Measurements from ENCODE around the gene ACTN4. TPM values are rescaled to one million over a fixed set of nuclear protein-coding genes. Genes with fewer than 3 reads are reported as not detected.

The ACTN4 gene
- total and polyA plus RNA-seq, 10 of the 15 experiments (the other 5 are each of a cell fraction or from before 2014, with no cell fraction given) = 2.4 to 293 (median 72.5) TPM

- no TSS peak for BruUV-seq (replicated peaks)
- H3K4me1 ChIP-seq (ENCODE audit: control insufficient read depth, insufficient read depth, low read length) = no peaks in the 10 kb centered on the region
- no peak for ATAC-seq
- H3K4me2 ChIP-seq (ENCODE audit: control insufficient read depth, insufficient read depth) = no peak overlapping the region
- H3K9ac ChIP-seq (ENCODE audit: control insufficient read depth, insufficient read depth, low read length) = no peak overlapping the region
- intact Hi-C loops (cut with micrococcal nuclease; ENCODE audit: unreplicated experiment) = no loop called here
- H4K20me1 ChIP-seq (ENCODE audit: control insufficient read depth, insufficient read depth) = no peaks in the 10 kb centered on the region
- in situ Hi-C loops (cut with MboI) = no loop called here
- no peaks in the 10 kb centered on the region for H3K9me3 ChIP-seq (replicated peaks; ENCODE audit: control insufficient read depth, insufficient read depth, low read length)
- SMC1A ChIA-PET (ENCODE audit: uncharacterized antibody, unreplicated experiment) = no interaction called here
- H3K36me3 ChIP-seq (ENCODE audit: control insufficient read depth in 2 of 2, insufficient read depth in 2 of 2, low read length in 1 of 2) = peaks cover 23 to 36% of the 10 kb centered on the region in 2 experiments
- H3K79me2 ChIP-seq (ENCODE audit: control insufficient read depth, insufficient read depth, low read length) = no peaks in the 10 kb centered on the region
- H2AFZ ChIP-seq (ENCODE audit: control insufficient read depth, low read depth, low read length) = no peak overlapping the region
- no peak overlapping the region for H3K27ac ChIP-seq (ENCODE audit: control insufficient read depth, insufficient read depth)
- 98% methylated on average over 17 of the region's 17 CpGs for WGBS (ENCODE audit: insufficient coverage, insufficient replicate concordance, low lambda C conversion rate, missing lambda C conversion rate)
- CTCF ChIA-PET = no interaction called here
- DNase-seq (ENCODE audit: low read depth, low spot score) = no peak
- no peaks in the 10 kb centered on the region for H3K27me3 ChIP-seq (replicated peaks in 1 of 2; ENCODE audit: control insufficient read depth in 2 of 2, insufficient read depth in 2 of 2, low read length in 1 of 2)
- RAD21 ChIA-PET (ENCODE audit: unreplicated experiment) = no interaction called here
- FAIRE-seq = no peak
- no peak for TF ChIP-seq RAD21 (IDR thresholded peaks at IDR 0.05; ENCODE audit: insufficient read depth, low read depth, low read length)
- TF ChIP-seq ZBED1 (IDR thresholded peaks at IDR 0.05; ENCODE audit: borderline replicate concordance) = no peak
- POLR2A ChIA-PET = no interaction called here
- no peak overlapping the region for H3K4me3 ChIP-seq
These were observed 69.6 kb downstream of the ACTN4 start for GRCh38 chr19:38717051-38717450.

GRCh38 chr19:38717855-38718254 is 70.4 kb downstream of the ACTN4 start:
- in situ Hi-C loops (cut with MboI) = no loop called here
- no peaks in the 10 kb centered on the region for H4K20me1 ChIP-seq (ENCODE audit: control insufficient read depth, insufficient read depth)
- H3K4me1 ChIP-seq (ENCODE audit: control insufficient read depth, insufficient read depth, low read length) = no peaks in the 10 kb centered on the region
- H3K27ac ChIP-seq (ENCODE audit: control insufficient read depth, insufficient read depth) = no peak overlapping the region
- POLR2A ChIA-PET = no interaction called here
- no peaks in the 10 kb centered on the region for H3K27me3 ChIP-seq (replicated peaks in 1 of 2; ENCODE audit: control insufficient read depth in 2 of 2, insufficient read depth in 2 of 2, low read length in 1 of 2)
- ATAC-seq (no peak), FAIRE-seq (no peak), DNase-seq (ENCODE audit: low read depth, low spot score) (no peak)
- H3K9ac ChIP-seq (ENCODE audit: control insufficient read depth, insufficient read depth, low read length) = no peak overlapping the region
- H3K4me3 ChIP-seq = no peak overlapping the region
- H3K4me2 ChIP-seq (ENCODE audit: control insufficient read depth, insufficient read depth) = no peak overlapping the region
- H3K79me2 ChIP-seq (ENCODE audit: control insufficient read depth, insufficient read depth, low read length) = no peaks in the 10 kb centered on the region
- no peaks in the 10 kb centered on the region for H3K9me3 ChIP-seq (replicated peaks; ENCODE audit: control insufficient read depth, insufficient read depth, low read length)
- intact Hi-C loops (cut with micrococcal nuclease; ENCODE audit: unreplicated experiment) = no loop called here
- RAD21 ChIA-PET (ENCODE audit: unreplicated experiment) = no interaction called here
- no peak overlapping the region for H2AFZ ChIP-seq (ENCODE audit: control insufficient read depth, low read depth, low read length)
- peaks cover 27 to 30% of the 10 kb centered on the region in 2 experiments for H3K36me3 ChIP-seq (ENCODE audit: control insufficient read depth in 2 of 2, insufficient read depth in 2 of 2, low read length in 1 of 2)
- SMC1A ChIA-PET (ENCODE audit: uncharacterized antibody, unreplicated experiment) = no interaction called here
- 86% methylated on average over 11 of the region's 11 CpGs for WGBS (ENCODE audit: insufficient coverage, insufficient replicate concordance, low lambda C conversion rate, missing lambda C conversion rate)
- BruUV-seq (replicated peaks) = no TSS peak
- CTCF ChIA-PET = interaction anchor here (1.7 kb wide), 1 partner anchor 83 kb away, joined by 3 read pairs; no protein-coding TSS in a partner anchor
- TF ChIP-seq LARP7 (IDR thresholded peaks at IDR 0.05) (no peak), RCOR1 (conservative IDR thresholded peaks at IDR 0.05; ENCODE audit: low read depth, low read length) (no peak), ZNF207 (IDR thresholded peaks at IDR 0.05; ENCODE audit: borderline replicate concordance) (no peak), ZNF592 (IDR thresholded peaks at IDR 0.05) (no peak), ATF7 (IDR thresholded peaks at IDR 0.05; ENCODE audit: low read depth) (no peak), ZNF274 (IDR thresholded peaks at IDR 0.05; ENCODE audit: insufficient read depth, insufficient read length) (no peak), SIX5 (IDR thresholded peaks at IDR 0.05; ENCODE audit: low read depth, low read length, severe bottlenecking) (no peak), BRCA1 (IDR thresholded peaks at IDR 0.05; ENCODE audit: low read depth, low read length) (no peak), KDM1A (IDR thresholded peaks at IDR 0.05; ENCODE audit: borderline replicate concordance) (no peak), MTA3 (IDR thresholded peaks at IDR 0.05; ENCODE audit: borderline replicate concordance, low read length) (no peak), ATF2 (IDR thresholded peaks at IDR 0.05; ENCODE audit: low read length) (no peak), EGR1 (IDR thresholded peaks at IDR 0.05; ENCODE audit: borderline replicate concordance in 1 of 2, low read depth in 2 of 2, low read length in 2 of 2) (no peak)

All from GM12878 (cell line).